Hepatocyte (in vitro differentiated cells): ENCODE measurements around the gene MRPL46. TPM values are rescaled to one million over a fixed set of nuclear protein-coding genes. Genes with fewer than 3 reads are reported as not detected.
A peak's percentile ranks its signal among the peaks of the same experiment; 100 is the strongest.

Experiments
- DNase-seq: peaks from one replicate; pipeline ENCODE4 v3.0.0-alpha.2; 2016; ENCODE audit warnings: low spot score
- H2AFZ ChIP-seq: fragments of 200-600 bp; sonication (generic); 2 replicates; pipeline ENCODE4 v1.6.0; 2016; ENCODE audit warnings: antibody characterized with exemption, mild to moderate bottlenecking
- H3K27ac ChIP-seq: fragments of 200-600 bp; sonication (generic); 2 replicates; pipeline ENCODE4 v1.5.1; 2016; ENCODE audit warnings: mild to moderate bottlenecking
- H3K27me3 ChIP-seq: fragments of 200-600 bp; sonication (generic); 2 replicates; pipeline ENCODE4 v1.6.1; 2016
- H3K36me3 ChIP-seq: fragments of 200-600 bp; sonication (generic); replicated peaks from 2 replicates; pipeline ENCODE4 v1.5.1; 2016; ENCODE audit warnings: low read depth; ENCODE audit not compliant: insufficient read depth
- H3K4me1 ChIP-seq: fragments of 200-600 bp; sonication (generic); 2 replicates; pipeline ENCODE4 v1.5.1; 2016; ENCODE audit warnings: mild to moderate bottlenecking, moderate library complexity; ENCODE audit not compliant: insufficient read depth
- H3K4me2 ChIP-seq: fragments of 200-600 bp; sonication (generic); 2 replicates; pipeline ENCODE4 v1.6.0; 2016
- H3K4me3 ChIP-seq: fragments of 200-600 bp; sonication (generic); 2 replicates; pipeline ENCODE4 v1.5.1; 2016; ENCODE audit warnings: mild to moderate bottlenecking
- H3K79me2 ChIP-seq: fragments of 200-600 bp; sonication (generic); 2 replicates; pipeline ENCODE4 v1.6.0; 2017; ENCODE audit warnings: mild to moderate bottlenecking
- H3K9me2 ChIP-seq: fragments of 200-600 bp; sonication (generic); replicated peaks from 2 replicates; pipeline ENCODE4 v1.6.0; 2017; ENCODE audit warnings: mild to moderate bottlenecking; ENCODE audit not compliant: insufficient read depth
- H3K9me3 ChIP-seq: fragments of 200-600 bp; sonication (generic); 2 replicates; pipeline ENCODE4 v1.5.1; 2016; ENCODE audit warnings: low read depth, mild to moderate bottlenecking
- H4K20me1 ChIP-seq: fragments of 200-600 bp; sonication (generic); 2 replicates; pipeline ENCODE4 v1.6.0; 2016; ENCODE audit warnings: mild to moderate bottlenecking; ENCODE audit not compliant: insufficient read depth, poor library complexity, severe bottlenecking
- EZH2 ChIP-seq: fragments of 200-600 bp; sonication (generic); IDR thresholded peaks from 2 replicates; pipeline ENCODE4 v1.6.1; 2016; ENCODE audit warnings: antibody characterized with exemption, mild to moderate bottlenecking, borderline replicate concordance
- EZH2phosphoT487 ChIP-seq: fragments of 200-600 bp; sonication (generic); IDR thresholded peaks from one replicate; pipeline ENCODE4 v1.6.1; 2018; ENCODE audit warnings: antibody characterized with exemption, mild to moderate bottlenecking, low read depth, moderate library complexity; ENCODE audit not compliant: unreplicated experiment, severe bottlenecking
- WGBS: methylation state at CpG from one replicate; pipeline ENCODE4 v1.1.6; 2016; ENCODE audit warnings: low lambda C conversion rate; ENCODE audit errors: missing lambda C conversion rate; 5-methylcytosine and 5-hydroxymethylcytosine counted together
- polyA plus RNA-seq: library from polyadenylated mRNA; unstranded; fragments of >200 nt; fragmentation: Nextera tagmentation; extraction: Ambion mirVana; gene quantifications from 2 replicates; pipeline ENCODE4 v1.2.1, GENCODE V29; 2016
- total RNA-seq: library from RNA; depleted of rRNA; stranded (reverse); fragments of >200 nt; gene quantifications from 2 replicates; pipeline ENCODE4 v1.2.3, GENCODE V29; 2014
- TF ChIP-seq, protein P1 (sequence below): fragments of 200-600 bp; sonication (generic); IDR thresholded peaks from 2 replicates; pipeline ENCODE4 v1.5.1; 2016; ENCODE audit warnings: antibody characterized with exemption, mild to moderate bottlenecking; ENCODE audit not compliant: poor library complexity

MRPL46 gene
- total and polyA plus RNA-seq, 2 experiments from 2014 or later, result 29.0 to 40.9 TPM

DNA sequence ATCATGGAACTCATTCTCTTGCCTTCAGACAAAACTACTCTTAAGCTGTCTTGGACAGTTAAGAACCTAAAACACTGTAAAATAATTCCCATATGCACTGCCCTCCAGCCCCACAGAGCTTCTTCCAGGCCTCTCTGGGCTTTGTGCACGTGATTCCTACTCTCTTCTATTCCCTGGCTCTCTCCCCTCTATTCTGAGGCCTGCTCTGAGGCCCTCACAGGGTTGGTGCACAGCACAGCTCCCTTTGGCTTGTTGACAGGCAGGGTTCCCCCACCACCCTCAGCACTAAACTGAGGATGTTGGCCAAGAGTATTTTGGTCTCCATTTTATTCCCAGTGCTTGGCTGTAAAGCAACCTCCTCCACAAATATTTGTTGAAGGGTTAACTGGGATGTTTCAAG, 13.5 kb downstream of the MRPL46 start:
- TF ChIP-seq, protein P1, sequence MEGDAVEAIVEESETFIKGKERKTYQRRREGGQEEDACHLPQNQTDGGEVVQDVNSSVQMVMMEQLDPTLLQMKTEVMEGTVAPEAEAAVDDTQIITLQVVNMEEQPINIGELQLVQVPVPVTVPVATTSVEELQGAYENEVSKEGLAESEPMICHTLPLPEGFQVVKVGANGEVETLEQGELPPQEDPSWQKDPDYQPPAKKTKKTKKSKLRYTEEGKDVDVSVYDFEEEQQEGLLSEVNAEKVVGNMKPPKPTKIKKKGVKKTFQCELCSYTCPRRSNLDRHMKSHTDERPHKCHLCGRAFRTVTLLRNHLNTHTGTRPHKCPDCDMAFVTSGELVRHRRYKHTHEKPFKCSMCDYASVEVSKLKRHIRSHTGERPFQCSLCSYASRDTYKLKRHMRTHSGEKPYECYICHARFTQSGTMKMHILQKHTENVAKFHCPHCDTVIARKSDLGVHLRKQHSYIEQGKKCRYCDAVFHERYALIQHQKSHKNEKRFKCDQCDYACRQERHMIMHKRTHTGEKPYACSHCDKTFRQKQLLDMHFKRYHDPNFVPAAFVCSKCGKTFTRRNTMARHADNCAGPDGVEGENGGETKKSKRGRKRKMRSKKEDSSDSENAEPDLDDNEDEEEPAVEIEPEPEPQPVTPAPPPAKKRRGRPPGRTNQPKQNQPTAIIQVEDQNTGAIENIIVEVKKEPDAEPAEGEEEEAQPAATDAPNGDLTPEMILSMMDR, result no peak
- TF ChIP-seq EZH2phosphoT487 (no peak), EZH2 (no peak)
- Histone ChIP-seq H3K4me2 (no peak overlapping the region), H3K36me3 (no peaks in the 10 kb centered on the region), H3K79me2 (no peaks in the 10 kb centered on the region), H3K4me3 (no peak overlapping the region), H3K9me3 (no peaks in the 10 kb centered on the region), H4K20me1 (no peaks in the 10 kb centered on the region), H3K9me2 (no peaks in the 10 kb centered on the region), H2AFZ (no peak overlapping the region), H3K4me1 (no peaks in the 10 kb centered on the region), H3K27me3 (no peaks in the 10 kb centered on the region), H3K27ac (no peak overlapping the region)
- DNase-seq, result no peak
- WGBS, result 38% methylated on average over 1 of the region's 1 CpG

DNA sequence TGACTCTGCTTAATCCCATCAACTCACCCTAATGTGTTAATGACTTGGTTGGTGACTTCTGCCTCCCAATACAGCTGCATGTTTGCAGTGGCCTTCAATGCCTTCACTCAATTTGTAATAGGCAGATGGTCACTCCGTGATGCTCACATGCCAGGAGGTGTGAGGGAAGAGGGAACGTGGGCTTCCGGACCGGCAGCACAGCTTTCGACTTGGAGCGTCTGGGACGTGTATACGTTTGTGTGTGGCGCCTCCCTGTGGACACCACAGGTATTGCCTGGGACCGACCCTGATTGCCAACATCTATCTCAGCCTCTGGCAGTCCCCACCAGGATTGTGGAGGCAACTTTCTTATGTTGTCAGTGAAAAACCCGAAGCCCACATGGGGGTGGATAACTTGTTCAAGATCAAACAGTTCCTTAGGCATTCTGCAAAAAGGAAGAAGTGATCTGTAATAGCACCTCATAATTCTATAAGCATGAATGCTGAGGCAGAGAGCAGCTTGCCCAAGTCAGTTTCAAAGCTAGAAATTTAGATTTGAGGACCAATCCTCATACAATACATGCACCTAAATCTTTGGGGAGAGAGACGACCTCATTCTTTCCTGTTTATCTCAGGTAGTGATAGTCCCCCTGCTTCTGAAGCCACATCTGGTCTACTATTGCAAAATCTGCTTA, 16.9 kb downstream of the MRPL46 start:
- no peak overlapping the region for H3K4me3 ChIP-seq
- no peak for TF ChIP-seq EZH2phosphoT487
- TF ChIP-seq, protein P1, result peak; percentile 92
- H4K20me1 ChIP-seq, result no peaks in the 10 kb centered on the region
- H3K27me3 ChIP-seq, result no peaks in the 10 kb centered on the region
- H3K4me1 ChIP-seq, result no peaks in the 10 kb centered on the region
- H3K36me3 ChIP-seq, result no peaks in the 10 kb centered on the region
- no peaks in the 10 kb centered on the region for H3K9me3 ChIP-seq
- H2AFZ ChIP-seq, result no peak overlapping the region
- H3K27ac ChIP-seq, result no peak overlapping the region
- WGBS, result 5% methylated on average over 12 of the region's 12 CpGs
- H3K4me2 ChIP-seq, result peak overlapping the region; percentile 47
- H3K79me2 ChIP-seq, result no peaks in the 10 kb centered on the region
- no peaks in the 10 kb centered on the region for H3K9me2 ChIP-seq
- peak; percentile 86 for DNase-seq

DNA sequence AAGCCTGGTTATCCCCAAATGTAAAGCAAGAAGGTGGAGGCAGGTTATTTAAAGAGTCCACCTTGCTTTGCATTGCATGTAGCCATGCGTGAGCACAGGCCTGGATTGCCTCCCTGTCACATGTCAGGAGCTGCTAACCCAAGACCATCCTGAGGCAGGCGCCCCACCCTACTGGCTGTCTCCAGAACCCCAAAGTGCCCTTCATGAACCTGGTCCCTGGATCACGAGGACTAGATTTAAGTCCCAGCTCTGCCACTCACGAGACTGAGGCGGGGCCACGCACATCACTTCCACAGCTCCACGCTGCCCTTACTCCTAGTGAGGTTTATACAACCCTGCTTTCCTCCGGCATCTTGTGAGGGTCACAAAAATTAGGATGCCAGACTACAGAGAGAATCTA, 17.6 kb downstream of the MRPL46 start:
- no peak for DNase-seq
- no peak for TF ChIP-seq EZH2
- TF ChIP-seq EZH2phosphoT487, result no peak
- TF ChIP-seq, protein P1, result no peak
- no peak overlapping the region for H3K4me2 ChIP-seq
- no peak overlapping the region for H3K4me3 ChIP-seq
- no peak overlapping the region for H3K27ac ChIP-seq
- H2AFZ ChIP-seq, result no peak overlapping the region
- no peaks in the 10 kb centered on the region for H3K9me3 ChIP-seq
- no peaks in the 10 kb centered on the region for H3K36me3 ChIP-seq
- H3K79me2 ChIP-seq, result no peaks in the 10 kb centered on the region
- no peaks in the 10 kb centered on the region for H3K4me1 ChIP-seq
- no peaks in the 10 kb centered on the region for H4K20me1 ChIP-seq
- no peaks in the 10 kb centered on the region for H3K9me2 ChIP-seq
- H3K27me3 ChIP-seq, result no peaks in the 10 kb centered on the region
- 92% methylated on average over 8 of the region's 8 CpGs for WGBS
